ENCODE measurements around the gene FBXO39.

DNA sequence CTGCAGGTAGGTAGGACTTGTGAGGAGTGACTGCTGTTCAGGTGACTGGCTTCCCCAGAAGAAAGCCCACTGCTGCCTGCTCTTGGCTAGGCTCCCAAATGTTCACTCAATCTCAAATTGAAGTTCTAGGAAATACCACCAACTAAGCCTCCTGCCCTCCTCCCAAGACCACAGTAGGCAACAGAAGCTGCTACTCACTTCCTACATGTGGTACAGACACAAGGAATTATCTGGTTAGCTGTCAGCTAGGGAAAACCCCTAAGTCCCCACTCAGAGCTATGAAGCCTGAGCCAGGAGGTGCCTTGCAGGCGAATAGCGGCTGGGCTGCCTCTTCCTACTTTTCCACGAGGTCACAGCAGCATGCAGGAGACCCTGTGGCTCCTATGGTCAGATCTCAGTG is 4.9 kb downstream of the FBXO39 start:
- TF ChIP-seq, protein P1, sequence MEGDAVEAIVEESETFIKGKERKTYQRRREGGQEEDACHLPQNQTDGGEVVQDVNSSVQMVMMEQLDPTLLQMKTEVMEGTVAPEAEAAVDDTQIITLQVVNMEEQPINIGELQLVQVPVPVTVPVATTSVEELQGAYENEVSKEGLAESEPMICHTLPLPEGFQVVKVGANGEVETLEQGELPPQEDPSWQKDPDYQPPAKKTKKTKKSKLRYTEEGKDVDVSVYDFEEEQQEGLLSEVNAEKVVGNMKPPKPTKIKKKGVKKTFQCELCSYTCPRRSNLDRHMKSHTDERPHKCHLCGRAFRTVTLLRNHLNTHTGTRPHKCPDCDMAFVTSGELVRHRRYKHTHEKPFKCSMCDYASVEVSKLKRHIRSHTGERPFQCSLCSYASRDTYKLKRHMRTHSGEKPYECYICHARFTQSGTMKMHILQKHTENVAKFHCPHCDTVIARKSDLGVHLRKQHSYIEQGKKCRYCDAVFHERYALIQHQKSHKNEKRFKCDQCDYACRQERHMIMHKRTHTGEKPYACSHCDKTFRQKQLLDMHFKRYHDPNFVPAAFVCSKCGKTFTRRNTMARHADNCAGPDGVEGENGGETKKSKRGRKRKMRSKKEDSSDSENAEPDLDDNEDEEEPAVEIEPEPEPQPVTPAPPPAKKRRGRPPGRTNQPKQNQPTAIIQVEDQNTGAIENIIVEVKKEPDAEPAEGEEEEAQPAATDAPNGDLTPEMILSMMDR (IDR thresholded peaks at IDR 0.05), result no peak
- TF ChIP-seq POLR2A (IDR thresholded peaks at IDR 0.05), result no peak

Data from esophagus squamous epithelium (tissue), 4 donors.